ENCODE measurements around the gene ZDHHC24.

DNA sequence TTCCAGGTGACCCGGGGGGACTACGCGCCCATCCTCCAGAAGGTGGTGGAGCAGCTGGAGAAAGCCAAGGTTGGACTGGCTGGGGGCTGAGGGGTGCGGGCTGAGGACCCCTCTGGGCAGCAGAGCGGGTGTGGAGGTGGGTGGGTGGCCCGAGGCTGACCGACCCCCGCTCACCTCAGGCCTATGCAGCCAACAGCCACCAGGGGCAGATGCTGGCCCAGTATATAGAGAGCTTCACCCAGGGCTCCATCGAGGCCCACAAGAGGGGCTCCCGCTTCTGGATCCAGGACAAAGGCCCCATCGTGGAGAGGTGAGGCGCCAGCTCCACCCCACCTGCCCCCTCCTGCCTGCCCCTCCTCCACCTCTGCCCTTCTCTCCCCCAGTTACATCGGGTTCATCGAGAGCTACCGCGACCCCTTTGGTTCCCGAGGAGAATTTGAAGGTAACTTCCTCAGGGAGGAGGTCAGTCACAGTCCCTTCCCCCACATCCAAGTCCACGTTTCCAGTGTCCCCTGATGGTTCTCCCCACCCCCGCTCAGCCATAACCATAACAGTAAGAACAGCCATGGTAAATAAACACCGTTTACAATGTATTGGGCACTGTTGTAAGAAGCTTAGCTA, 54.4 kb downstream of the ZDHHC24 start:
- TF ChIP-seq, protein P1, sequence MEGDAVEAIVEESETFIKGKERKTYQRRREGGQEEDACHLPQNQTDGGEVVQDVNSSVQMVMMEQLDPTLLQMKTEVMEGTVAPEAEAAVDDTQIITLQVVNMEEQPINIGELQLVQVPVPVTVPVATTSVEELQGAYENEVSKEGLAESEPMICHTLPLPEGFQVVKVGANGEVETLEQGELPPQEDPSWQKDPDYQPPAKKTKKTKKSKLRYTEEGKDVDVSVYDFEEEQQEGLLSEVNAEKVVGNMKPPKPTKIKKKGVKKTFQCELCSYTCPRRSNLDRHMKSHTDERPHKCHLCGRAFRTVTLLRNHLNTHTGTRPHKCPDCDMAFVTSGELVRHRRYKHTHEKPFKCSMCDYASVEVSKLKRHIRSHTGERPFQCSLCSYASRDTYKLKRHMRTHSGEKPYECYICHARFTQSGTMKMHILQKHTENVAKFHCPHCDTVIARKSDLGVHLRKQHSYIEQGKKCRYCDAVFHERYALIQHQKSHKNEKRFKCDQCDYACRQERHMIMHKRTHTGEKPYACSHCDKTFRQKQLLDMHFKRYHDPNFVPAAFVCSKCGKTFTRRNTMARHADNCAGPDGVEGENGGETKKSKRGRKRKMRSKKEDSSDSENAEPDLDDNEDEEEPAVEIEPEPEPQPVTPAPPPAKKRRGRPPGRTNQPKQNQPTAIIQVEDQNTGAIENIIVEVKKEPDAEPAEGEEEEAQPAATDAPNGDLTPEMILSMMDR (IDR thresholded peaks at IDR 0.05) = no peak
- no peak for TF ChIP-seq POLR2A (IDR thresholded peaks at IDR 0.05)

Data from gastroesophageal sphincter (tissue), 3 donors.